Keratinocyte (primary cell): ENCODE measurements around the gene ABHD12B. TPM values are rescaled to one million over a fixed set of nuclear protein-coding genes. Genes with fewer than 3 reads are reported as not detected.

Experiments used
- DNase-seq: peaks from one replicate; pipeline ENCODE4 v3.0.0-alpha.2; 2011; ENCODE audit warnings: low read depth, missing footprints, low spot score
- FAIRE-seq: peaks from 2 replicates; lab custom pipeline; 2011; peaks lifted over from hg19 to GRCh38; lab: Jason Lieb, UNC
- H2AFZ ChIP-seq: 2 replicates; pipeline ENCODE4 v1.6.0; 2012; ENCODE audit warnings: low read length, control low read depth, inconsistent platforms; ENCODE audit not compliant: control insufficient read depth
- H3K27ac ChIP-seq: 2 replicates; pipeline ENCODE4 v1.5.1; 2011; ENCODE audit warnings: low read length; ENCODE audit not compliant: control insufficient read depth, insufficient read depth
- H3K27me3 ChIP-seq: 3 replicates; pipeline ENCODE4 v1.6.0; 2011; ENCODE audit warnings: low read length; ENCODE audit not compliant: control insufficient read depth, insufficient read depth; ENCODE audit errors: extremely low read depth
- H3K36me3 ChIP-seq, 2 experiments: 2 replicates in 1 of 2; 3 replicates in 1 of 2; pipeline ENCODE4 v1.5.1; 2011; ENCODE audit warnings: low read length in 2 of 2, mild to moderate bottlenecking in 1 of 2; ENCODE audit not compliant: control insufficient read depth in 2 of 2, insufficient read depth in 2 of 2; ENCODE audit errors: extremely low read depth in 1 of 2
- H3K4me1 ChIP-seq: 3 replicates; pipeline ENCODE4 v1.5.1; 2011; ENCODE audit warnings: low read length; ENCODE audit not compliant: control insufficient read depth, insufficient read depth; ENCODE audit errors: extremely low read depth
- H3K4me2 ChIP-seq: 3 replicates; pipeline ENCODE4 v1.6.0; 2011; ENCODE audit warnings: low read depth, low read length; ENCODE audit not compliant: control insufficient read depth, insufficient read depth; ENCODE audit errors: extremely low read depth
- H3K4me3 ChIP-seq, 3 experiments: fragments of 200-600 bp in 1 of 3; sonication (generic) in 1 of 3; 2 replicates in 2 of 3; 3 replicates in 1 of 3; pipeline ENCODE4 v1.5.1; 2011 to 2016; ENCODE audit warnings: low read length in 3 of 3, mild to moderate bottlenecking in 3 of 3, control low read depth in 2 of 3, inconsistent platforms in 1 of 3, low read depth in 1 of 3, mixed read lengths in 1 of 3, mixed run types in 1 of 3, moderate library complexity in 1 of 3; ENCODE audit not compliant: control insufficient read depth in 2 of 3, insufficient read depth in 2 of 3; ENCODE audit errors: extremely low read depth in 1 of 3
- H3K79me2 ChIP-seq: 2 replicates; pipeline ENCODE4 v1.6.0; 2012; ENCODE audit warnings: low read length; ENCODE audit not compliant: control insufficient read depth, insufficient read depth
- H3K9ac ChIP-seq: 3 replicates; pipeline ENCODE4 v1.6.0; 2011; ENCODE audit warnings: low read length; ENCODE audit not compliant: control insufficient read depth, insufficient read depth; ENCODE audit errors: extremely low read depth
- H3K9me1 ChIP-seq: 3 replicates; pipeline ENCODE4 v1.6.0; 2011; ENCODE audit warnings: low read length; ENCODE audit not compliant: control insufficient read depth, insufficient read depth; ENCODE audit errors: extremely low read depth
- H3K9me3 ChIP-seq: 2 replicates; pipeline ENCODE4 v1.5.1; 2012; ENCODE audit warnings: low read depth, low read length; ENCODE audit not compliant: control insufficient read depth
- H4K20me1 ChIP-seq: 3 replicates; pipeline ENCODE4 v1.6.0; 2011; ENCODE audit warnings: low read length; ENCODE audit not compliant: control insufficient read depth, insufficient read depth; ENCODE audit errors: extremely low read depth
- EZH2 ChIP-seq: IDR thresholded peaks from one replicate; pipeline ENCODE4 v1.6.1; 2012; ENCODE audit warnings: inconsistent platforms, mild to moderate bottlenecking, low read length, moderate library complexity
- dilution Hi-C: fragments of 300-500 bp; cut with MboI; formaldehyde crosslinking; loops from one replicate; pipeline ENCODE4 v1.7.0; 2020; ENCODE audit warnings: low sequenced_read_pairs; ENCODE audit not compliant: extremely low pct_ligation_motif_present
- polyA plus RNA-seq, 5 experiments: library from polyadenylated mRNA; depleted of rRNA in 3 of 5; stranded (reverse) in 3 of 5; stranded (forward) in 1 of 5; unstranded in 1 of 5; fragments of >200 nt; gene quantifications; 1 replicate in 1 of 5; 2 replicates in 3 of 5; 3 replicates in 1 of 5; pipeline versions ENCODE4 v1.2.1 to v1.2.3, GENCODE V29; 2011 to 2012; ENCODE audit warnings: missing spikeins in 2 of 5, low read depth in 1 of 5, low replicate concordance in 1 of 5
- TF ChIP-seq, protein P1 (sequence below), 3 experiments: IDR thresholded peaks in 1 of 3; conservative IDR thresholded peaks in 1 of 3; optimal IDR thresholded peaks in 1 of 3; 2 replicates in 2 of 3; 3 replicates in 1 of 3; pipeline versions ENCODE3 to v1.5.1; 2011; ENCODE audit warnings: low read length in 3 of 3, mild to moderate bottlenecking in 3 of 3, moderate library complexity in 2 of 3, control low read depth in 1 of 3, inconsistent platforms in 1 of 3; ENCODE audit not compliant: insufficient read depth in 2 of 3; ENCODE audit errors: extremely low read depth in 1 of 3

ABHD12B gene
- polyA plus RNA-seq, 1 donor (not counting 4 experiments of a cell fraction or from before 2014, with no cell fraction given), result not detected

GRCh38 chr14:50825307-50825706 is 46.5 kb upstream of the ABHD12B start:
- dilution Hi-C loops, result no loop called here
- no peak overlapping the region for H3K4me2 ChIP-seq
- DNase-seq, result no peak
- peaks cover 67% of the 10 kb centered on the region for H3K79me2 ChIP-seq
- no peaks in the 10 kb centered on the region for H3K27me3 ChIP-seq
- H3K9me3 ChIP-seq, result no peaks in the 10 kb centered on the region
- H3K4me1 ChIP-seq, result peaks cover 46% of the 10 kb centered on the region
- H4K20me1 ChIP-seq, result peaks cover 6% of the 10 kb centered on the region
- no peak overlapping the region for H3K9ac ChIP-seq
- H2AFZ ChIP-seq, result no peak overlapping the region
- peaks cover 2% of the 10 kb centered on the region for H3K9me1 ChIP-seq
- peaks cover 0 to 1% of the 10 kb centered on the region in 2 experiments for H3K36me3 ChIP-seq
- no peak for TF ChIP-seq EZH2
- TF ChIP-seq, protein P1, sequence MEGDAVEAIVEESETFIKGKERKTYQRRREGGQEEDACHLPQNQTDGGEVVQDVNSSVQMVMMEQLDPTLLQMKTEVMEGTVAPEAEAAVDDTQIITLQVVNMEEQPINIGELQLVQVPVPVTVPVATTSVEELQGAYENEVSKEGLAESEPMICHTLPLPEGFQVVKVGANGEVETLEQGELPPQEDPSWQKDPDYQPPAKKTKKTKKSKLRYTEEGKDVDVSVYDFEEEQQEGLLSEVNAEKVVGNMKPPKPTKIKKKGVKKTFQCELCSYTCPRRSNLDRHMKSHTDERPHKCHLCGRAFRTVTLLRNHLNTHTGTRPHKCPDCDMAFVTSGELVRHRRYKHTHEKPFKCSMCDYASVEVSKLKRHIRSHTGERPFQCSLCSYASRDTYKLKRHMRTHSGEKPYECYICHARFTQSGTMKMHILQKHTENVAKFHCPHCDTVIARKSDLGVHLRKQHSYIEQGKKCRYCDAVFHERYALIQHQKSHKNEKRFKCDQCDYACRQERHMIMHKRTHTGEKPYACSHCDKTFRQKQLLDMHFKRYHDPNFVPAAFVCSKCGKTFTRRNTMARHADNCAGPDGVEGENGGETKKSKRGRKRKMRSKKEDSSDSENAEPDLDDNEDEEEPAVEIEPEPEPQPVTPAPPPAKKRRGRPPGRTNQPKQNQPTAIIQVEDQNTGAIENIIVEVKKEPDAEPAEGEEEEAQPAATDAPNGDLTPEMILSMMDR (optimal IDR thresholded peaks at IDR 0.05 in 1 of 3, IDR thresholded peaks at IDR 0.05 in 1 of 3, conservative IDR thresholded peaks at IDR 0.05 in 1 of 3; ENCODE audit: extremely low read depth in 1 of 3, insufficient read depth in 2 of 3, low read length in 3 of 3), result no peak
- no peak overlapping the region for H3K27ac ChIP-seq
- no peak for FAIRE-seq
- H3K4me3 ChIP-seq, result no peak overlapping the region

DNA sequence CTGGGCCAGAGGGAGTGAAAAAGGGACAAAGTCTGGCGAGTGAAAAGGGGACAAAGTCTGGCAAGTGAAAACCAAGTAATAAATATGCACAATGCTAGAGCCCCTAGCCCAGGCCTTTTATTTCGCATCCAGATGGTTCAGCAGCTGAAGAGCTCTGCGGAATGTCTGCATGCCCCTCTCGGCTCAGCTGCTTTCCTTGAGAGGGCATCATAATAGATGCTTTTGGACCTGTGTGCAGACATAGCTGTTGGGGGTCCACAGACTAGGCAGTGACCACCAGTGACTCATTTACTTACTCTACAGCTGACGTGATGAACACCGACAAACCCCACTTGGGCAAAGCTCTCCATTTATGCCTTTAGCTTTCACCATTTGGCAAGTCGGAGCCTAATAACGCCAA is 45.2 kb upstream of the ABHD12B start:
- no peak for FAIRE-seq
- H3K9me1 ChIP-seq, result peaks cover 2% of the 10 kb centered on the region
- H3K27ac ChIP-seq, result no peak overlapping the region
- H3K4me3 ChIP-seq, result no peak overlapping the region
- DNase-seq, result no peak
- no peak overlapping the region for H3K9ac ChIP-seq
- H3K4me1 ChIP-seq, result peaks cover 35% of the 10 kb centered on the region
- H2AFZ ChIP-seq, result no peak overlapping the region
- H3K9me3 ChIP-seq, result no peaks in the 10 kb centered on the region
- peaks cover 0 to 1% of the 10 kb centered on the region in 2 experiments for H3K36me3 ChIP-seq
- peaks cover 63% of the 10 kb centered on the region for H3K79me2 ChIP-seq
- no peaks in the 10 kb centered on the region for H3K27me3 ChIP-seq
- H3K4me2 ChIP-seq, result no peak overlapping the region
- H4K20me1 ChIP-seq, result peaks cover 6% of the 10 kb centered on the region
- TF ChIP-seq EZH2, result no peak
- TF ChIP-seq, protein P1 (optimal IDR thresholded peaks at IDR 0.05 in 1 of 3, IDR thresholded peaks at IDR 0.05 in 1 of 3, conservative IDR thresholded peaks at IDR 0.05 in 1 of 3; ENCODE audit: extremely low read depth in 1 of 3, insufficient read depth in 2 of 3, low read length in 3 of 3), result no peak
- dilution Hi-C loops, result no loop called here
